GM12878 (cell line): ENCODE measurements around the gene CAPS.

ENCODE experiments used
- CTCF ChIP-seq, 3 experiments: IDR thresholded peaks in 2 of 3; conservative IDR thresholded peaks in 1 of 3; 2 replicates each; pipeline ENCODE4 v1.5.1; 2011; ENCODE audit warnings: low read depth in 3 of 3, low read length in 3 of 3, mild to moderate bottlenecking in 3 of 3, control low read depth in 2 of 3, moderate library complexity in 2 of 3, inconsistent platforms in 1 of 3, mixed read lengths in 1 of 3; ENCODE audit not compliant: control insufficient read depth in 2 of 3, insufficient read depth in 1 of 3; ENCODE audit errors: extremely low read depth in 1 of 3
- EGR1 ChIP-seq, 2 experiments: IDR thresholded peaks; 1 replicate in 1 of 2; 2 replicates in 1 of 2; pipeline ENCODE4 v1.6.1; 2011 to 2012; ENCODE audit warnings: low read depth in 2 of 2, low read length in 2 of 2, borderline replicate concordance in 1 of 2, mild to moderate bottlenecking in 1 of 2, moderate library complexity in 1 of 2
- EP300 ChIP-seq, 2 experiments: fragments of 150-350 bp in 1 of 2; IDR thresholded peaks; 2 replicates each; pipeline ENCODE4 v1.6.1; 2011 to 2012; ENCODE audit warnings: low read depth in 2 of 2, low read length in 2 of 2, borderline replicate concordance in 1 of 2, improper control_type of control experiment in 1 of 2, inconsistent platforms in 1 of 2; ENCODE audit not compliant: control insufficient read depth in 1 of 2
- EZH2 ChIP-seq: IDR thresholded peaks from 2 replicates; pipeline ENCODE4 v1.6.1; 2012; ENCODE audit warnings: low read depth, mild to moderate bottlenecking, control low read depth, inconsistent platforms, low read length, borderline replicate concordance; ENCODE audit not compliant: control insufficient read depth
- GABPA ChIP-seq: IDR thresholded peaks from 2 replicates; pipeline ENCODE4 v1.6.1; 2014; ENCODE audit warnings: antibody characterized with exemption, low read depth, mild to moderate bottlenecking, inconsistent platforms
- IKZF2 ChIP-seq, 2 experiments: fragments of 450-650 bp; IDR thresholded peaks; 2 replicates each; pipeline ENCODE4 v1.6.1; 2017; ENCODE audit warnings: mild to moderate bottlenecking in 2 of 2, moderate library complexity in 2 of 2
- MXI1 ChIP-seq: fragments of 150-350 bp; IDR thresholded peaks from 2 replicates; pipeline ENCODE4 v1.6.1; 2011; ENCODE audit warnings: low read depth, mild to moderate bottlenecking, inconsistent platforms, low read length, improper control_type of control experiment
- PAX5 ChIP-seq: IDR thresholded peaks from 2 replicates; pipeline ENCODE4 v1.6.1; 2011; ENCODE audit warnings: low read depth, low read length, borderline replicate concordance
- PBX3 ChIP-seq: IDR thresholded peaks from 2 replicates; pipeline ENCODE4 v1.6.1; 2011; ENCODE audit warnings: mild to moderate bottlenecking, low read depth, low read length, moderate library complexity; ENCODE audit not compliant: insufficient replicate concordance
- POLR2A ChIP-seq: IDR thresholded peaks from 2 replicates; pipeline ENCODE4 v1.6.1; 2011; ENCODE audit warnings: low read depth, mild to moderate bottlenecking, low read length
- SP1 ChIP-seq: IDR thresholded peaks from one replicate; pipeline ENCODE4 v1.6.1; 2011; ENCODE audit warnings: low read depth, low read length
- TAF1 ChIP-seq: IDR thresholded peaks from 2 replicates; pipeline ENCODE4 v1.6.1; 2011; ENCODE audit warnings: mild to moderate bottlenecking, low read depth, low read length, borderline replicate concordance
- ZNF217 ChIP-seq: fragments of 450-650 bp; IDR thresholded peaks from 2 replicates; pipeline ENCODE4 v1.6.1; 2017; ENCODE audit warnings: antibody characterized with exemption, mild to moderate bottlenecking
- ZNF384 ChIP-seq: IDR thresholded peaks from 2 replicates; pipeline ENCODE4 v1.6.1; 2012; ENCODE audit warnings: low read depth, mild to moderate bottlenecking, low read length, improper control_type of control experiment, borderline replicate concordance

DNA sequence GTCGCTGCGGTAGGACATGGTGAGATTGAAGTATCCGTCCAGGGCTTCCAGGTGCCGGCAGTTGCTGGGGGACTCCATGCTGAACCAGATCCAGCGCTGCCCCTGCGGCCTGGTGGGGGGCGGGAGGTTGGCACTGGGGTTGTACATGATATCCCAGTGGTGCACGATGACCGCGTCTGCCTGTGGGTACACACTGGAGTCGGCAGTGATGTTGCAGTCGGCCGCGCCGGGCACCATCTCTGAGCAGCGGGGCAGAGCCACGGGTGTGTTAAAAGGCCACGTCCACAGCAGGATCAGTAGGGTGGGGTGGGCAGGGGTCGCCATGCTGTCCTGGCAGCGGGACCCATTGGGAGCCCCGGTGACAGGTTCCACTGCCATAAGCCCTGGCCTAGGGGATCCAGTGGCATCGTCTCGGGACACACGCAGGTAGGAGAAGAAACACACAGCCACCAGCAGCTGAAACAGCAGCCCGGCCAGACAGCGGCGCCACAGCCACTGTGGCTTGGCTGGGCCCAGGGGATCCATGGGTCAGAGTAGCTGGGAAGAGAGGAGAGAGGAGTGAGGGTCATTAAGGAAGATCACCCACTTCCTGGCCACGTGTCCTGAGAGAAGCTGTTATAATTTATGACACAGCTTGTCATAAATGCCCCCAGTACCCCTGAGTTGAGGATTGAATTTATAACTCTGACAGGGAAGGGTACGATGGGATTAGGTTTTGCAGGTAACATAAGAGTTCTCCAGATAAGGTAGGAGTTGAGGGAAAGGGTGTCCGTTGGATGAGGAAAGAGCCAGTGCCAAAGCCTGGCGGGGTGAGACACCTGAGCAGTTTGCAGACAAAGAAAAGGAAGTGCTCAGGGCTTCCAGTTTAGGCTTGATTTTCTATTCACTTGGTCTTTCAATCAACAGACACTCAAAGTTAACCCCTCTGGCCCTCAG is 46.6 kb upstream of the CAPS start:
- TF ChIP-seq GABPA = no peak
- no peak for TF ChIP-seq EP300 (IDR thresholded peaks at IDR 0.05; ENCODE audit: borderline replicate concordance in 1 of 2, control insufficient read depth in 1 of 2, low read depth in 2 of 2, low read length in 2 of 2)
- no peak for TF ChIP-seq ZNF384
- no peak for TF ChIP-seq CTCF (IDR thresholded peaks at IDR 0.05 in 2 of 3, conservative IDR thresholded peaks at IDR 0.05 in 1 of 3; ENCODE audit: control insufficient read depth in 2 of 3, extremely low read depth in 1 of 3, insufficient read depth in 1 of 3, low read depth in 3 of 3, low read length in 3 of 3)
- no peak for TF ChIP-seq TAF1
- TF ChIP-seq POLR2A = no peak
- TF ChIP-seq IKZF2 (IDR thresholded peaks at IDR 0.05) = no peak
- TF ChIP-seq PBX3 = no peak
- no peak for TF ChIP-seq MXI1
- no peak for TF ChIP-seq PAX5
- no peak for TF ChIP-seq EGR1 (IDR thresholded peaks at IDR 0.05; ENCODE audit: borderline replicate concordance in 1 of 2, low read depth in 2 of 2, low read length in 2 of 2)
- TF ChIP-seq EZH2 = no peak
- TF ChIP-seq SP1 = no peak
- TF ChIP-seq ZNF217 = no peak
